NCI-H460 (cell line): ENCODE results near the gene SETBP1. TPM values are rescaled to one million over a fixed set of nuclear protein-coding genes. Genes with fewer than 3 reads are reported as not detected.

Experiments used
- DNase-seq: peaks from one replicate; pipeline ENCODE4 v3.0.0-alpha.2; 2016; ENCODE audit warnings: low read depth; ENCODE audit errors: extremely low read depth
- total RNA-seq: library from RNA; depleted of rRNA; stranded (reverse); fragments of >200 nt; shearing (Covaris generic); gene quantifications from 2 replicates; pipeline ENCODE4 v1.2.3, GENCODE V29; 2014

Gene SETBP1
- total RNA-seq, 1 experiment from 2014 or later: 2.0 TPM

DNA sequence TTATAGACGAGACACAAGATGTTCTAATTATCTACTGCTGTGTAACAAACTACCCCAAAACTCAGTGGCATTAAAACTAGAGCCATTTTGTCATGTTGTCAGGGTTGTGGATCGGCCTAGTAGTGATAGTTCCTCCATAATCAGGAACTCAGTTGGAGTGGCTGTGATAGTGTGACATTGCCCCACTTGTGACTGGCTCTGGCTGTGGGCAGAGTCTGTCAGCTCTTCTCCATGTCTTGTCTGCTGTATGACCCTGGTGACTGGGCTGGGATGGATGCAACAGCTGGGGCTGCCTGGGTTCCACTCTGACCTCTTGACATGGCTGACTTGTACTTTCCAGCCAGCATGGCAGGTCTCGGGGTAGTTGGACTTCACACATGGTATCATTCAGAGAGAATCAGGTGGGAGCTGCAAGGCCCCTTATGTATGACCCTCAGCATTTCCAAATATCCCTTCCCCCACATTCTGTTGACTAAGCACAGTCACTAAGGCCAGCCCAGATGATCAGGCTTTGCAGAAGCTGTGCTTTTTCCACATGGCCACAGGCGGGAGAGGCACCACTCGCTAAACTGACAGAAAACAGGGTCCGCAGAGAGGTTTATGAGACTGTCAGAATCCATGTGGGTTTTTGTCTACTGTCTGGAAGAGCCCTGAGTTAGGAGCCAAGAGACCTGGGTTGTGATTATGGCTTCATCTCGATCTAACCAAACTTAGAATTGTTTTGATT is 50.3 kb downstream of the SETBP1 start:
- DNase-seq: no peak

DNA sequence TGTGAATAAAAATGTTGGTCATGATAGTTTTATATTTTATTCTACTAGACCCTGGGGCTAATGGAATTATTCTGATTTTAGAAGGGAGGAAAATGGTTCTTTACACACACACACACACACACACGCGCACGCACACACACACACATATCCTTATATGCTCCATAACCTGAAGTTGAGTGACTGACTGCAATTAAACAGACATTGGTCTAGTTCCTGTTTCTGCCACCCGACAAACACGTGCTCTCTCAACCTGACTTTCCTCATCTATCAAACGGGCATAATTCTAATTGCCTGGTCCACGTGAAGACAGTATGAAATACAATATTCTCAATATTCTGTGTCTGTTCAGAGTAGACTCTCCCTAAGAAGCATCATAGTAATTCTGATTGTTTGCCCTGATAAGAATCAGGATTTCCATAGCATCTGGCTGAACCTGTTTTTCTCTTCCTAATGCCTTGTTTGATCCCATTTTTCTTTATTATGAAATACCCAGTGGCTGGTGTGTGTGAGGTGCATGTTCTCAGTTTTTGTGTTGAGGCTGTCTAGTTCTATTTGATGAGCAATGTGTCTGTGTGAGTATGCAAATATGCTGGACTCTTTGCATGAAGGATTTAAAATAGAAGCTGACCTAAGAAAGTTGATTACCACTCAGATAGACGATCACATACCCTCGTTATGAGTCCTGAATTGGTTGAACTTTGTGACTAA is 51.0 kb downstream of the SETBP1 start:
- no peak for DNase-seq

DNA sequence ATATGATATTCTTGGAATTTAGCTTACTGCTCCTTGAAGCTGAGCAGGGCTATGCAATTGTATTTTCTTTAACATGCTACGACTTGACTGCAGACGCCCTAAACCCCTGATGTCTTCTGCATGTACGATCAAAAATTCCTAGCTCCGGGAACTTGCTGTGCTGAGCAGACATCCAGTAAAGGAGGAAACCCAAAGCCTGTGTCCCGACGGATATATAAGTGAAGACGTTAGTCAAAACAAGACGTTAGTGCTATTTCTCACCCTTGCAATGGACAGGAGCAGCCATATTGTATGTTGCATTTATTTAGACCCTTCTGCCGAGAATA is 51.5 kb downstream of the SETBP1 start:
- no peak for DNase-seq

DNA sequence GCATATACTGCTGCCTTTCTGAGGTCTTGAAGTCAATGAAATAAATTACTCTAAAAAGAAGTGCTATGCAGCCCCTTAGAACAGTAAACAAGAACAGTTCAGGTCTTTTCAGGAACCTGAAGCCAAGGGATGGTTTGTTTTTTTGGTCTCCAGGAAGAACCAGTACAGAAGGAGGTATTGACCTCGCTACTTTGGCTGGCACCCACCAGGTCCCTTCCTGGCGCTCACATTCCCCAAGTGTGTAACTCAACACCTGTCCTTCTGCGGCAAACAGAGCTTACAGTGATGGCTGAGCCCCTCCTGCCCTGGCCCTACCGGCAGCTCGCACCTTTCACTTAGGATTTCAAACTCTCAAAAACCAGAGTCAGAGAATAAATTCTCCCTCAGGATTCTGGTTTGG is 51.9 kb downstream of the SETBP1 start:
- no peak for DNase-seq

DNA sequence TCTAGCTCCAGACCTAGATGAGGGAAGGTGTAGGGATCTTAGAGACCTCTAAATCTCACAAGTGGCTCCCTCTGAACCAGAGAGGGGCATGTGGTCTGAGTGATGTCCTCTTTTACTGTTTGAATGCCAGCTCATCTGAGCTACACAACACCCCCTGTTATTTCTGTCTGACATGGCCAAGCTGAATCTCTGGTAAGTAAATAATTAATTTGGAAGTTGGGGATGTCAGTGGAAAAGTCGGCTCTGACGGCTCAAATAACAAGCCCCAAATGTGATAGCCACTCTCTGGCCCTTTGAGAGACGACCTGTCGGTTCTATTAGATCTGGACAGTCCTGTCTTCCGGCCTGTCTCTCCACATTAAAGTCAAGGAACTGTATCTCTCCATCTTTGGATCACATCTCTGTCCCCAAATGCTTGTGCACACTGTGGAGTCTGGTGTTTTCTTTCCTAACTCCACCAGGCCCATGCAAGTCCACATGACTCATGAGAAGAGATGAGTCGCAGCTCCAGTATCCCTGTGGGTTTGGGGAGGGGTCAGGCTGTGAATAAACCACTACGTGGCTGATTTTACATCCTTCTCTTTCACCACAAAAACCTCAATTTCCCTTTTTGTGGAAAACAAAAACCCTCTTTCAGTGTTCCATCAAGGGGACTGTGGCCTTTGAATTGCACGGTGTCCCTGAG is 52.5 kb downstream of the SETBP1 start:
- peak; percentile 11 for DNase-seq

DNA sequence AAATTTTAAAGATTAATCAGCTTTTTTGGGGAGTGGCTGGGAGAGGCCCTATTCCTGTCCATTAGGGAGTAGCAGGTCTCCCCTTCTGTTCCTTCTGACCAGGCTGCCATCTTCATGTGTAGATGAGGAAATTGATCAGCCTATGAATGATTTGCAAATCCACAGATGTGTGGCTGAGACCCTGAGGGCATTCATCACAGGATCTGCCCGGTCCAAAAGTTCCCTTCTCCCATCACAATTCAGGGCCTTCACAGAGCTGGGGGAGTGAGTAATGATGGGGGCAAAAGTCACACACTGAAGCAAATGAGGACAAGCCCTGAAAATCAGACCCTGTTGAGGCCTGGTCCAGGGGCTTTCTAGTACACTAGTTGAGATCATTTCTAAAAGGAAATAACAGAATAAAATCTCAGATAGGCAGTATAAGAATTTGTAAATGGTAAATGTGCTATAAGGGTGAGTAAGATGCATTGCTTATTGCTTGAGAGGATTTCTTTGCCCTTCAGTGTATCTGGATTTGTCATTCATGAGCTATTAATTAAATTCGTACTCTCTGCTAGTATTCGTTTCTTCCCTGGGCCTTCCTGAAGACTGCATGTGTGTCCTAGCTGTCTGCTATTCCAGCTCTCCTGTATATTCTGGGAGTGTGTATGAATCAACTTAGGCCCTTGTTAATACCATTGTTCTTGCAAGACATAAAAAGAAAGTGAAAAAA is 53.2 kb downstream of the SETBP1 start:
- no peak for DNase-seq

DNA sequence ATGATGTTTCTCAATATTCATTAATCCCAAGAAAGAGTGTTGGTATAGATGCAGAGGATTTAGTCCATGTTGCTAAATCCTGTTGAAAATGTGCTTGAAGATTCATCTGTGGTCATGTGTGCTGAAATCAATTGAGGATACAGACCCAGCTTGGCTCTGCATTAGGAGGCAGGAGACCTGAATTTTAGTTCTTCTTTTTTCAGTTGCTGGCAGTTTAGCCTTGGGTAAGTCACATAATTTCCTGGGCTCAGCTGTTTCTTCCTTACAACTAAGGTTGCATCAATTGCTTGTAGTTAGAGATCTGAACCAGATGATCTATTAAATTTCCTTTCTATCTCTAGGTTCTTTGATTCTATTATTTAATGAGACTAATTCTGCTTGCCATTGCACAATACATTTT is 54.4 kb downstream of the SETBP1 start:
- DNase-seq: no peak

DNA sequence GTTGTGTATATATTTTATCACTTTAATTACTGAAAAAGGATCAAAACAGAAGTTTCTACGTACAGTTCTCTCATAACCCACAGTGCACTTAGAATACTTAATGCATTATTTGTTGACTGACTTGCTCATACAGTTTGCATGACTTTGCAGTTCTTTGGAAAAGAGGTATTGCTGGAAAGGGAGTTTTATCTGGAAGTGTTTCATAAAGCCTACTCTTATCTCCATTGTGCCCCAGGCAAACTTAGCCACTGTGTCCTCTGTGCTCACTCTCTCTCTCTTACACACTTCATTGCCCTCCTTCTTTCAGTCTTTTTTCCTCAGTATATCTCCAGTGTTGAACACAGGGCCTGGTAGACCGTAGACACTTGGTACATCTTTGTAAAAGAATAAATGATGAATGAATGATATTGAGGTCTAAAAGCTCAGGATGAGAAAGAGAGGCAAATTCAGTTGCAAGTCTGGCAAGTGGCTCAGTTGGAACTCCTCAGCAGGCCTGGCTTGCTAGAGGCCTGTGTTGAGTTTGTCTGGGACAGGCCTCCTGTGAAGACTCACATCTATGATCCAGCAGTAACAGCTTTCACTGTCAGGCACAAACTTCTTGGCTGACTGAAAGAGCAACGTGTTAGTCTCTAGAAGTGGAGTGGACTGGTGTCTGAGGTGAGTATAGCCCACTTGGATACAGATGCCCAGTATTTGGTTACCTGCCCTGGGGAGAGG is 56.1 kb downstream of the SETBP1 start:
- DNase-seq: peak; percentile 0

DNA sequence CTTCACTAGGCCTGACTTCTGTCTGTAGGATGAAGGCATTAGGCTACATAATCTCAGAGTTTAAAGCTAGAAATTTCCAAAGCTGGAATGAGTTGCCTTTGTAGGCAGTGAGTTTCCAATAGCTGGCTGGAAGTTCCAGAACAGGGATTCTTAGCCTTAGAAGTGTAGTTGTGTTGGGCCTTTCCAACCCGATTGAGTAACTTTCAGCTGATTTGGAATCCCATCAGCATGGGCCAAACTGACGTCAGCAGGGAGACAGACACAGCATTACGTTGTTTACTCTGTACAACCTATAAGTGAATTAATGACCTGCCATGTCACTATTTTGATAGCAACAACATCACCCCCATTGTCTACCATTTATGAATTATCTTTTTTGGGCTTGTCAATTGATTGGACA is 56.9 kb downstream of the SETBP1 start:
- DNase-seq: no peak

DNA sequence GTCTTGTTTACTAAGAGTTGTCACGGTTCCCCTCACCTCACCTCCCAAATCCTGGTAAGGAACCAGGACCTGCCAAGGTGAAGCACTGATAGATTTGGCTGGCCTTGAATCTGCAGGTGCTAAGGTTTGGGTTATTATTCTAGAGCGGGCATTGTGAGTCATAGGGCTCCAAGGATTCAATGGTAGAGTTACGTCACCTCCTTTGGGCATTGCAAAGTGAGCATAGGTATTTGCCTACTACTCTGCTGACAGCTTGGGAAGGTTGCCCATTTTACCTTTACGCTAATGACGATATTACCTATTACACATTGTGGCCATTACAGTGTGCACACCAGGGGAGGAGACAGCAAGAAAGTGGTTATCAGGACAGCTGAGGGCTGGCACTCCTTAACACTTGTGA is 59.3 kb downstream of the SETBP1 start:
- no peak for DNase-seq

DNA sequence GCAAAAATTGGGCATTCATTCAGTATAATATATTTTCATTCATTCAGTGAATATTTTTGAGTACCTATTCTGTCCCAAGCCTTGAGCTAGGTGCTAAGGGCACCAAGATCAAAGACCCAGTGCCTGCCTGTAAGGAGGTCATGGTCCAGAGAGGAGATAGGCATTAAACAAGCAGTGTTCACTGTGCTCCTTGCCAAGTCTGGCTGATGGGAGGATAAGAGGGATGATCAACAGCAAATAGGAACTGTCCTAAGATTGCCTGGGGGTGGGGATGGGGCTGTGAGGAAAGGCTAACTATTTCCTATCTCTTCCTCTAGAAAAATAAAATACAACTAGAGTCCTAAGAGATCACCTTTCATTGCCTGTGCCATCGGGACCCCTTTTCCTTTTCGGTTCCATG is 60.4 kb downstream of the SETBP1 start:
- no peak for DNase-seq

DNA sequence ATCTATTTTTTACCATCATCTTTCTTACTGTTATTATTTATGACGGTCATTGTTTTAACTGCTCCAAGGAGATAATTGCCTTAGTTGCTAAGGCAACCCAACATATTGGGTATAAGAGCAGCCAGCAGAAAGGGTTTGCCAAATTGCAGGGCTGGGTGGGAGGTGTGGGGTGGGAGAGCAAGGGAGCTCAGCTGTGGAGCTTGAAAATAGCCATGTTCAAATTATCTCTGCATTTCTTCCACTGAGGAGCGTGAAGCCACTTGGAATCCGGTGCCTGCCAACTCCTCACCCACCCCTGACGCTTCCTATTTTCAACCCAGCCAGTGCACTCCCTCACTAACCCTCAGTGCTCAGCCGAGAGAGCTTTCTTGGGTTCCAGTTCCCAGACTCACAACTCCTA is 60.8 kb downstream of the SETBP1 start:
- DNase-seq: no peak

DNA sequence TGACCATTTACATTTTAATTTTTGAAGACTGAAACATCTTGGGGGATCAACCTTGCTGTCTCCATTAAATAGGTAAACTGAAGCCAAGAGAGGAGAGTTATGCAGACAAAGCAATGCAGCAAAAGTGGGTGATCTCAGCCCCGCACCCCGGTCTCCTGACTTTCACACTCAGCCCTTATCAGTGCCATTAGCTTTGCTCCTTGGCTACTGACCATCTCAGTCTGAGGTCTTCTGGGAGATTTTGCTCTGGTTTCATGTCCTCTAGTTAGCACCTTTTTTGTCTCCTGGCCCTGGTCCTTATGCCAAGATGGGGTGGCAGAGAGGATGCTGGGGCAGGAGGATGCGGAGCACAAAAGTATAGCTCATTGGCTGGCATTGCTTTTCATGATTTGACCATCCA is 61.4 kb downstream of the SETBP1 start:
- no peak for DNase-seq

DNA sequence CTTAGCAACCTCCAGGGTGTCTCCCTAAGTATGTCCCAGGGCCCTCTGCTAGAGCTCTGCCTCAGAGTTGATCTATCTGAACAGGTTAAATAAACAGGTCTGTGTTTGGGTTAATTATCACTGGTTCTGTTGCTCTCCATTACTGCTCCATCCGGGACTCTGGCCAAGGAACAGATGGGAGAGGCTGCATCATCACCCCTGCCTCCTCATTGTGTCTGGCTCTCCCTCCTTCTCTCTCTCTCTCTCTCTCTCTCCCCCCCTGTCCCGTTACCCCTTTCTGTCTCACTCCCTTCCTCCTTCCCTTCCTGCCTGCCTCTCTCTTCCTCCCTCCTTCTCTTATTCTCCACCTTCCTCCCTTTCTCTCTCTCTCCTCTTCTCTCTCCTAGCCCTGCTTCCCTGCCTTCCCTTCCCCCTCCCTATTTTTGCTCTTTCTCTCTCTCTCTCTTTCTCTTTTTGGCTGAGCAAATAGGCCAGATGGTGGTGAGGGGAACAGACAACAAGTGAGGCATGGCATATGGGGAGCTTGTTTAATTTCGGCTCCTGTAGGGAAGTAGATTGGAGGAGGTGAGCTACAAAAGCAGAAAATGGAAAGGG is 62.1 kb downstream of the SETBP1 start:
- DNase-seq: no peak

DNA sequence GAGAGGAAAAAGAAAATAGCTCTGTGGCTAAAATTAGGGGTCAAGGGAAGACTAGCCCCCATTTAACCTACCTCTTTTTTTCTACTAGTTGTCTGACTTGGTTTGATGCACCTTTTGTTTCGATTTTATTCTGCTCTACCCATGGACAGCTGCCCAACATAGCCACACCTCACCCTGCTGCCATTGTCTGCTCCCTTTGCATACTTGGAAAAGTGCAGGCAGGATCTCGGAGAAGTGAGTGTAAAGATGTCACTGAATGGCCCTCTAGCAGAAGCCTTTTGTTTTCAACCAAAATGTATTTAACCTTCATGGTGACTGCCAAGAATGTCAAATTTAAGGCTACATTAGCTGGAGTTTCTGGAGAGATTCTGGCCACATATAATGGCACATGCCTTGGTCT is 62.9 kb downstream of the SETBP1 start:
- DNase-seq: no peak

DNA sequence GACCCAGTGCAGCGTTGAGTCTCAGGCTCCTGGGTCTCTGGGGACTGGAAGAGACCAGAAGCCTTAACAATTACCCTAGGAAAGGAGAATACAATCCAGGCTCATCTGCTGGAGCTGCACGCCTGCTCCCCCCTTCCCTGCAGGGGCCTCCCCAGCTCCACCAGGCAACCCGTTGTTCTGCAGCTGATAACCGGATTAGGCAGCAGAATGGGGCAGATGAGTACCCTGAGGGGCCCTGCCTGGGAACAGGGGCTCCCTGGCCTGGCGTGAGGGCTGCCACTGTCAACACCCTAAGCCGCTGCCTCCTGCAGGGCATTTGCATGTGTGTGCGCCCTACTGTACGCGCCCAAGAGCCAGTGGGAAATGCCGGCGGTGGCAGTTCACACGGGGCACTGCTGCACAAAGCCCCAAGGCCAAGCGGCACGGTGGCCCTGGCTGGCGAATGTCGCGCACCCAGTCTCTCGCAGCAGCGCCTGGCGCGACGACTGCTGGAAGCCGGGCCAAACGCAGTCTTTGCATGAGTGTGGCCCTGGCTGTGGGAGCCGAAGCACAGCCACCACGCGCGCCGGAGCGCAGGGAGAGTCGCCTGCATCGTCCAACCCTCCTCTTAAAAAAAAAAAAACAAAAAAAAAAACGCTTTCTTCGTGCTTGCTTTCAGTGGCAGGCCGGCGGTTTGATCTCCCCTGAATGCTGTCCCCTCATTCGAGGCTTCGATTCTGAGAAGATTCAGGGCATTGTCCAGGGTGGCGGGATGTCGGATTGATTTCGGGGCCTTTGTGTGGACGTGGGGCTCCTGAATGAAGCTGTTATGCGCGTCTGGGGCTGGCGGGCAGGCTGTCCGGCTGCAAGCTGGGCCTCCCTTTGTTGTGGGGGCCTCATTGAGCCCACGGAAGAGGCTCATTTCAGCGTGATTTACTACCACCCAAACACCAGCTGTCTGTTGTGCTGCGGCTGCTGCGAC is 63.8 kb downstream of the SETBP1 start:
- DNase-seq: no peak

DNA sequence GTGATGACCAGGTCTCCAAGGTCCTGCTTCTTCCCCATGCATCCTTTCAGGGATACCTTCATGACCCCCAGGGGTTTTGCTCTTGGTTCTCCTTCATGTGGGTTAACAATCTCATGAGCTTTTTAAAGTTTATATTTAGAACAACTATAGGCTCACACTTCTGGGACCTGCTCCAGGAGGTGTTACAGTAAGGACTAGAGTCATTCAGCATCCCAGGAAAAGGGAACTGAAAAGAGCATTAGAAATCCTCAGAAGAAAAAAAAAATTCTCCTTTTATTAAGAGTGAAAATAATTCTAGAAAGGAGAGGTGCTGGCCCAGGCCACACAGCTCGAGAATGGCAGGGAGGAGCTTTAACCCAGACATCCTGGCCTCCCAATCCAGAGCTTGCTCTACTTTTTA is 66.5 kb downstream of the SETBP1 start:
- DNase-seq: no peak

DNA sequence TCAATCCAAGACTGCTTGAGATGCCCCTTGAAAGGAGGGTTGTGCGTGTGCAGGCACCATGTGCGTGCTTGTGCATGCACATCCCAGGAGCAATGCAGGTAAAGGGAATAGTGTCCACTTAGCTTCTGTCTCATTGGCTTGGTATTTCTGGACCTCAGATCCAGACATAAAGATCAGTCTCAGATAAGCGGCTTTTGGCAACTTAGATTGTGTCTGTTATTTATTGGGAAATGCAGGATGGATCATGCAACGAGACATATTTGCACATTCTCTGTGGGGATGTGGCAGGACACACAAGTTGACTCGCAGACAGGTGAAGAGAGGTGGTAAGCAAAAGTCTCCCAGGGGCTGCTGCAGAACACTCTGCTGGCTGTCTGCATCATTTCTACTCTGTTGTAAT is 67.9 kb downstream of the SETBP1 start:
- no peak for DNase-seq

DNA sequence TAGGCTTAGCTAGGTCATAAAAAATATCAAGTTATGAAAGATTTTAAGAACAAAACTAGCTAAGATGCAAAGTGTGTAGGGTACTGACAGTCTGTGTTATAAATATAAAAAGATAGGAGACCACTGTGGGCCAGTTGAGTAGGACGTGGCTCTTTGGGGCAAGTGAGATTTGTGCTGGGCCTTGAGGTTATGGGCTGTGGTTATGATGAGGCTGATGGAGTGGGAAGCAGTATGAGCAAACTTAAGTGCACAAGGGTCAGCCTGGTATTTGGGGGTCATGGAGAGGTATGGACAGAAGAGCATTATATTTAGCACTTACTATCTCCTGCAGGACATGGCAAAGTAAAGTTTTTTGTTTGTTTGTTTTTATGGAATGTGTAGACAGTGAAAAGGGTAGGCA is 70.1 kb downstream of the SETBP1 start:
- DNase-seq: no peak
